HFF-Myc (cell line): Measurements from ENCODE around the gene ADAM19.

Source experiments
- DNase-seq: peaks from one replicate; pipeline ENCODE4 v3.0.0-alpha.2; 2011; ENCODE audit warnings: low read depth; ENCODE audit errors: extremely low read depth
- H3K4me3 ChIP-seq: replicated peaks from 2 replicates; pipeline ENCODE4 v1.5.1; 2011; ENCODE audit warnings: low read depth, mild to moderate bottlenecking, control low read depth, low read length
- TF ChIP-seq, protein P1 (sequence below): IDR thresholded peaks from 2 replicates; pipeline ENCODE4 v1.5.1; 2012; ENCODE audit warnings: mild to moderate bottlenecking, low read depth, low read length, control low read depth; ENCODE audit errors: missing control alignments

Gene ADAM19

DNA sequence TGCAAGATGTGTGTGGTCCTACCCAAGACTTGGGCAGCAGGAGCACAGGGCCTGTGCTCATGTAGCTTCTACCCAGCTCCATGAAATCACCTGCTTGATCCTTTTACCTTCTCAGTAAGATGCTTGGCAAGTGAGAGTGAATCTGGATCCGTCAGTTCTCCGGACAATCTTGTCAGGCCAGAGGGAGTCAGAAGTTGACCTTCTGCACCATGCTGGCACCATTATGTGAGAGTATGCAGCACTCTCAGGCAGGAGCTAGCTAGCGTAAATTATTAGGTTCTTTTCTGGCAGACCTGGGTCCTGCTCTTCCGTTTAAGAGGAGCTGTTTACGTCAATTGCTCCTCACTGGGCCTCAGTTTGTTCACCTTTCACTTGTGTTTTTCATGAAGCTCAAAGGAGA, 37.0 kb upstream of the ADAM19 start:
- DNase-seq, result no peak
- no peak overlapping the region for H3K4me3 ChIP-seq
- TF ChIP-seq, protein P1, sequence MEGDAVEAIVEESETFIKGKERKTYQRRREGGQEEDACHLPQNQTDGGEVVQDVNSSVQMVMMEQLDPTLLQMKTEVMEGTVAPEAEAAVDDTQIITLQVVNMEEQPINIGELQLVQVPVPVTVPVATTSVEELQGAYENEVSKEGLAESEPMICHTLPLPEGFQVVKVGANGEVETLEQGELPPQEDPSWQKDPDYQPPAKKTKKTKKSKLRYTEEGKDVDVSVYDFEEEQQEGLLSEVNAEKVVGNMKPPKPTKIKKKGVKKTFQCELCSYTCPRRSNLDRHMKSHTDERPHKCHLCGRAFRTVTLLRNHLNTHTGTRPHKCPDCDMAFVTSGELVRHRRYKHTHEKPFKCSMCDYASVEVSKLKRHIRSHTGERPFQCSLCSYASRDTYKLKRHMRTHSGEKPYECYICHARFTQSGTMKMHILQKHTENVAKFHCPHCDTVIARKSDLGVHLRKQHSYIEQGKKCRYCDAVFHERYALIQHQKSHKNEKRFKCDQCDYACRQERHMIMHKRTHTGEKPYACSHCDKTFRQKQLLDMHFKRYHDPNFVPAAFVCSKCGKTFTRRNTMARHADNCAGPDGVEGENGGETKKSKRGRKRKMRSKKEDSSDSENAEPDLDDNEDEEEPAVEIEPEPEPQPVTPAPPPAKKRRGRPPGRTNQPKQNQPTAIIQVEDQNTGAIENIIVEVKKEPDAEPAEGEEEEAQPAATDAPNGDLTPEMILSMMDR, result no peak

DNA sequence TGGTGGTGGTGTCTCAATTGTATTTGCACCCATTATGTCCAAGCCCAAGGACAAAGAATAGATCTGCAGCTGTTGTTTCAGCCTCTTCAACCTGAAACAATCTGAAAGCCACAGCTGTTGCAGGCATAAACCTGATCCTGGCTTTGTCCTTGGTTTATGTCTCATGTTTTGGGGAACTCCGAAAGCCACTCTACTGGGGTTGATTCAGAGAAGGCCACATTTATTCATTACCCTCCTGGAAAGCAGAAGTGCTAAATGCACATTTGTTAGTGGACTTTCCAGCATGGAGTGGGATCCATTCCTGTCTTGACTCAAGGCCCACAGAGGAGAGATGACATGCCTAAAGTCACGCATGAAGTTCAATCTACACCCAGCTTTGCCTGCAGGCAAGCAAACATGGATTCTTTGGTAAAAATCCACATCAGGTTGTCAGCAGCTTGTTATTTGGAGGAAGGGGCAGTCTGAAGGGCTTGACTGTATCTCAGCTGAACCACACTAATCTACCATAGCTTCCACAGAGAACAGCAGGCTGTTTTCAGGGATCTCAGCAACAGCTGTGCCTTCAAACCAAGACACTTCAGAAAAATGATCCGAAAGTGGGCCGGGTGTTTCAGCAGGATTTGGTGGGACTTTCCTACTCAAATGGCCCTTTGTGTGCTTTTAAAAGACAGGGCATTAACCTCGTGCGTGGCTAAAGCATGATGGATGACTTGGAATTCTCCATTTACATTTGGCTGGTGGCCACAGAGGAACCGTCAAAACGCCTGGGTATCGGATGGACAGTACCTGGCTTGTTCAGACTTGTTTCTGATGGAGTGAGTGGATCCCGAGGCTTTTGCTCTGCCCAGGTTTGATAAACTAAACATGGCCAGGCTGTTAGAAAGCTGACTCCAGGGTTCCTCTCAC, 36.2 kb upstream of the ADAM19 start:
- no peak overlapping the region for H3K4me3 ChIP-seq
- no peak for DNase-seq
- TF ChIP-seq, protein P1, result no peak

DNA sequence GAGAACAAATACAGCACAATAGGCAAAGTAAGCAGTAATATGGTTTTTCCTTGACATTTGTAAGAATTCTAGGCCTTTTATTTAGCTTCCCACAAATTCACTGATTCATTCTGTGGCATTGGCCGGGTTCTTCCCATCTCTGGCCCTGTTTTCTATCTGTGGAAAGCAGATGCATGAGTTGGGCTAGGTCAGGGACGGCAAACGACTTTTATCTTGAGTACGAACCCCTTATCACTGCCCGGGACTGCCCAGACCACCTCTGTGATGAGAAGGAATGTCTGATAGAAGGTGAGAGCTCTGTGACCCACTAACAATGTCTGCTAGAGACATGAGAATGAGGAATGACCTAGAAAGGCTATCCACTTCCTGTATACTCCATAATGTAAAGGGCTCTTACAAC, 35.4 kb upstream of the ADAM19 start:
- no peak overlapping the region for H3K4me3 ChIP-seq
- TF ChIP-seq, protein P1, result no peak
- no peak for DNase-seq

DNA sequence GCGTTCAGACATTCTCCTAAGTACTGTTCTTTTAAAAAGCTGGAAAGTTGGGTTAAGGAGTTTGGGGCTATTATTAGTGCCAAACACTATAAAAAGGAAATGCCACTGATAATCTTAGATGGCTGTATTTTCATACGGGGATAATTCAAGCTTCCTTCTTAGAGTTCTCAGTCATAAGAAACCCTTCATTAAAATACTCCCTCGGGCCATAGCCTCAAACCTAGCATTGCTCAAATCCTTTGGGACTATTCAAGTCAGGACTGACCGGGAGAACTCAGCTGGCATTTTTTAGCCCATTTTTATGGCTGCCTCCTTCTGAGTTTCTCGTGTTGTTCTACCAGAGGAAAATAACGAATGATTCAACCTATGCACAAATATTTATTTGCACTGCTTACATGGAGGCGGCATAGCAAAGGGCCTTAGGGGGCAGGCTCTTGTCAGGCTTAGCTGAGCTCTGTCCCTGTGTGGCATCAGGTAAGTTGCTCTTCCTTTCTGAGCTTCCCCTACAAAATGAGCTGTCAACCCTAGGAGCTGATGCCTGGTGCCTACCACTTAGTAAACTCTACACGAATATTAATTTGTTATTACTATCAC, 33.5 kb upstream of the ADAM19 start:
- no peak overlapping the region for H3K4me3 ChIP-seq
- TF ChIP-seq, protein P1, result no peak
- no peak for DNase-seq

DNA sequence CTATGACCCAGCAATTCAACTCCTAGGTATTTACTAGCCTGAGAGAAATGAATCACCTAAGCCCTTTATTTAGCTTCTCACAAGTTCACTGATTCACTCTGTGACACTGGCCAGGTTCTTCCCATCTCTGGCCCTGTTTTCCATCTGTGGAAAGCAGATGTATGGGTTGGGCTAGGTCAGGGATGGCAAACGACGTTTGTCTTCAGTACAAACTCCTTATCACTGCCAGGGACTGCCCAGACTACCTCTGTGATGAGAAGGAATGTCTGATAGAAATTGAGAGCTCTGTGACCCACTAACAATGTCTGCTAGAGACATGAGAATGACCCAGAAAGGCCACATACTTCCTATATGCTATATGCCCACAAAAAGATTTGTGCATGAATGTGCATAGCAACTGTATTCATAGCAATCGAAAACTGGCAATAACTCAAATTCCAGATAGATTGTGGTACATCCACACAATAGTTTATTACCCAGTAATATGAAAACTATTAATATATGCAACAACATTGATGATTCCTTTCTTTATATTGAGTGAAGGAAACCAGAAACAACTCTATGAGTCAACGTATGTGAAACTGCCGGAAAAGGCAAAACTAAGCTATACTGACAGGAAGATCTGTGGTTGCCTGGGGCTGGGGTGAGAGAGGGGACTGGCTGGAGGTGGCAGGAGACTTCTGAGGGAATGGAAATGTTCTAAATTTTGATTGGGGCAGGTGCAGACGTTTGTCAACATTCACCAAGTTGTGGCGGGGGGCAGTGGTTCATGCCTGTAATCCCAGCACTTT, 32.0 kb upstream of the ADAM19 start:
- TF ChIP-seq, protein P1, result no peak
- DNase-seq, result no peak
- no peak overlapping the region for H3K4me3 ChIP-seq

DNA sequence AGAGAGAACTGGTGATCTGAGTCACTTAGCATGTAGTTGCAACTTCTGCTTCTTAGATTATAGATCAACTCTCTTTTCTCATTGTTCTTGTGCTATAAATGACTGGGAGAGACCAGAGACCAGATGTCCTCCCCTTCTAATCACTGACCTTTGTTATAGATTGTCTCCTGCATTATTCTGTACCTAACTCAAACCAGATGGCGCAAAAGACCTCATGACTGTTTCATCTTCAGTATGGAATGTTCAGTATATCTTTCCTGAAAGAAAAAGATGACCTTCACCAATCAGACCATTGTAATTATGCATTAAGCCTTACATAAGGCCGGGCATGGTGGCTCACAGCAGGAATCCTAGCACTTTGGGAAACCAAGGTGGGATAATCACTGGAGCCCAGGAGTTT, 30.5 kb upstream of the ADAM19 start:
- no peak for DNase-seq
- no peak overlapping the region for H3K4me3 ChIP-seq
- TF ChIP-seq, protein P1, result no peak
